Testis (tissue), 2 donors: ENCODE measurements around the gene CR2.

Source experiments
- CTCF ChIP-seq, 3 experiments: fragments of 450-650 bp in 2 of 3; fragments of 200-600 bp in 1 of 3; sonication (generic) in 1 of 3; IDR thresholded peaks; one replicate each; pipeline ENCODE4 v1.5.1; 2016 to 2019; ENCODE audit warnings: antibody characterized with exemption in 3 of 3, mild to moderate bottlenecking in 2 of 3, moderate library complexity in 1 of 3
- POLR2A ChIP-seq: fragments of 450-650 bp; IDR thresholded peaks from one replicate; pipeline ENCODE4 v1.6.1; 2017; ENCODE audit warnings: antibody characterized with exemption, mild to moderate bottlenecking, moderate library complexity

- TF ChIP-seq CTCF (IDR thresholded peaks at IDR 0.05) (no peak), POLR2A (no peak)
Measured at GRCh38 chr1:207474210-207474609, 20.1 kb downstream of the CR2 start.
